Right atrium auricular region (tissue), 2 donors: ENCODE data around the gene MTHFD2L. TPM values are rescaled to one million over a fixed set of nuclear protein-coding genes. Genes with fewer than 3 reads are reported as not detected.

Source experiments
- DNase-seq: peaks from one replicate; pipeline ENCODE4 v3.0.0-alpha.2; 2019; ENCODE audit warnings: low spot score
- H3K27ac ChIP-seq, 2 donors: fragments of 200-600 bp; sonication (generic); 1 replicate in 1 of 2; 2 replicates in 1 of 2; pipeline ENCODE4 v1.5.1; 2016 to 2019
- H3K27me3 ChIP-seq, 2 donors: fragments of 200-600 bp; sonication (generic); one replicate each; pipeline versions ENCODE4 v1.5.1 to v1.6.0; 2017 to 2019
- H3K36me3 ChIP-seq: fragments of 200-600 bp; sonication (generic); one replicate; pipeline ENCODE4 v1.5.1; 2016
- H3K4me1 ChIP-seq, 2 donors: fragments of 200-600 bp; sonication (generic); one replicate each; pipeline versions ENCODE4 v1.5.1 to v1.6.0; 2017 to 2019
- H3K4me3 ChIP-seq, 2 donors: fragments of 200-600 bp; sonication (generic); 1 replicate in 1 of 2; 2 replicates in 1 of 2; pipeline ENCODE4 v1.5.1; 2017 to 2019; ENCODE audit warnings: mild to moderate bottlenecking in 1 of 2, moderate library complexity in 1 of 2
- H3K9me3 ChIP-seq, 2 donors: fragments of 200-600 bp; sonication (generic); one replicate each; pipeline ENCODE4 v1.5.1; 2019
- CTCF ChIP-seq, 2 donors: fragments of 200-600 bp; sonication (generic); IDR thresholded peaks; one replicate each; pipeline ENCODE4 v1.5.1; 2019; ENCODE audit warnings: antibody characterized with exemption in 2 of 2
- total RNA-seq, 2 donors: library from RNA; depleted of rRNA; stranded (reverse); fragments of >200 nt; gene quantifications; one replicate each; pipeline ENCODE4 v1.1.0, GENCODE V29; 2016

Gene MTHFD2L
- total RNA-seq, 2 donors from 2014 or later = 8.3 to 11.5 TPM

- H3K4me1 ChIP-seq = peaks cover 0 to 25% of the 10 kb centered on the region in 2 donors
- no peak for DNase-seq
- no peaks in the 10 kb centered on the region for H3K9me3 ChIP-seq
- peaks cover 11% of the 10 kb centered on the region for H3K36me3 ChIP-seq
- TF ChIP-seq CTCF (IDR thresholded peaks at IDR 0.05) = no peak
- peak overlapping the region; percentile 93 to 97 for H3K27ac ChIP-seq
- peak overlapping the region; percentile 72 for H3K4me3 ChIP-seq
- H3K27me3 ChIP-seq = no peaks in the 10 kb centered on the region
Observed at GRCh38 chr4:74159143-74159709, 1.3 kb downstream of the MTHFD2L start.

- peaks cover 0 to 24% of the 10 kb centered on the region in 2 donors for H3K4me1 ChIP-seq
- no peak overlapping the region for H3K4me3 ChIP-seq
- H3K36me3 ChIP-seq = peaks cover 11% of the 10 kb centered on the region
- H3K9me3 ChIP-seq = no peaks in the 10 kb centered on the region
- TF ChIP-seq CTCF (IDR thresholded peaks at IDR 0.05) = no peak
- H3K27ac ChIP-seq = peak overlapping the region; percentile 3 to 70
- no peaks in the 10 kb centered on the region for H3K27me3 ChIP-seq
- no peak for DNase-seq
Observed at GRCh38 chr4:74161666-74162450, 3.9 kb downstream of the MTHFD2L start.

GRCh38 chr4:74166135-74166534 is 8.2 kb downstream of the MTHFD2L start:
- no peak for DNase-seq
- no peak overlapping the region for H3K4me3 ChIP-seq
- H3K36me3 ChIP-seq = no peaks in the 10 kb centered on the region
- H3K9me3 ChIP-seq = no peaks in the 10 kb centered on the region
- H3K27me3 ChIP-seq = no peaks in the 10 kb centered on the region
- H3K4me1 ChIP-seq = peaks cover 0 to 6% of the 10 kb centered on the region in 2 donors
- no peak for TF ChIP-seq CTCF (IDR thresholded peaks at IDR 0.05)
- H3K27ac ChIP-seq = no peak overlapping the region

GRCh38 chr4:74166818-74167217 is 8.9 kb downstream of the MTHFD2L start:
- H3K4me1 ChIP-seq = peaks cover 0 to 4% of the 10 kb centered on the region in 2 donors
- TF ChIP-seq CTCF (IDR thresholded peaks at IDR 0.05) = no peak
- no peaks in the 10 kb centered on the region for H3K27me3 ChIP-seq
- H3K27ac ChIP-seq = no peak overlapping the region
- H3K36me3 ChIP-seq = no peaks in the 10 kb centered on the region
- DNase-seq = no peak
- no peak overlapping the region for H3K4me3 ChIP-seq
- H3K9me3 ChIP-seq = no peaks in the 10 kb centered on the region

GRCh38 chr4:74167585-74167984 is 9.7 kb downstream of the MTHFD2L start:
- no peak overlapping the region for H3K27ac ChIP-seq
- TF ChIP-seq CTCF (IDR thresholded peaks at IDR 0.05) = no peak
- DNase-seq = no peak
- H3K36me3 ChIP-seq = no peaks in the 10 kb centered on the region
- no peaks in the 10 kb centered on the region for H3K9me3 ChIP-seq
- no peaks in the 10 kb centered on the region for H3K4me1 ChIP-seq
- H3K4me3 ChIP-seq = no peak overlapping the region
- H3K27me3 ChIP-seq = no peaks in the 10 kb centered on the region
